Pancreas (tissue), 10 donors: Measurements from ENCODE around the gene RNF224. TPM values are rescaled to one million over a fixed set of nuclear protein-coding genes. Genes with fewer than 3 reads are reported as not detected.

ENCODE experiments used
- ATAC-seq, 4 donors: fragments of 200-7000 bp; cut with Tn5 transposase; one replicate each; pipeline versions ENCODE4 v1.8.0 to v1.9.1; 2020; ENCODE audit warnings: mild to moderate bottlenecking in 4 of 4, moderate library complexity in 4 of 4
- DNase-seq, 6 donors: peaks; one replicate each; pipeline ENCODE4 v3.0.0-alpha.2; 2020
- FAIRE-seq: peaks from 2 replicates; lab custom pipeline; 2012; peaks lifted over from hg19 to GRCh38; lab: Jason Lieb, UNC
- H3K27ac ChIP-seq, 4 donors: fragments of 200-600 bp; sonication (generic); 1 replicate in 3 of 4; 2 replicates in 1 of 4; pipeline versions ENCODE4 v1.5.0 to v1.8.0; 2020
- H3K27me3 ChIP-seq, 4 donors: fragments of 200-600 bp; one replicate each; pipeline ENCODE4 v1.8.0; 2021
- H3K36me3 ChIP-seq, 3 donors: fragments of 200-600 bp; sonication (generic) in 1 of 3; one replicate each; pipeline versions ENCODE4 v1.5.0 to v1.8.0; 2020 to 2021
- H3K4me1 ChIP-seq, 3 donors: fragments of 200-600 bp; one replicate each; pipeline ENCODE4 v1.8.0; 2021
- H3K4me3 ChIP-seq, 4 donors: fragments of 200-600 bp; sonication (generic) in 2 of 4; one replicate each; pipeline versions ENCODE4 v1.5.0 to v1.8.0; 2020 to 2021
- H3K9me3 ChIP-seq, 4 donors: fragments of 200-600 bp; one replicate each; pipeline ENCODE4 v1.8.0; 2021
- WGBS, 2 donors: extraction: QIAGEN DNeasy Blood & Tissue Kit; methylation state at CpG; one replicate each; pipeline ENCODE4 v1.1.7; 2013; 5-methylcytosine and 5-hydroxymethylcytosine counted together
- intact Hi-C, 3 donors: fragments of 100-400 bp; cut with DNase I; formaldehyde crosslinking; loops; one replicate each; pipeline versions ENCODE4 v1.11.1 to v1.14.2; 2022
- polyA plus RNA-seq, 2 donors: library from polyadenylated mRNA; stranded (reverse); fragments of 200-250 nt; gene quantifications; one replicate each; pipeline ENCODE4 v1.2.3, GENCODE V29; 2013
- total RNA-seq, 6 donors: library from RNA; stranded (reverse); fragmentation: NEBNext Ultra II Directional in 4 of 6; extraction: Animal tissue kit (Norgen Biotek cat#: 25700) in 4 of 6; gene quantifications; one replicate each; pipeline versions ENCODE4 v1.2.1 to v1.2.4, GENCODE V29; 2021 to 2023
- TF ChIP-seq, protein P1 (sequence below), 4 donors: fragments of 200-600 bp; sonication (generic) in 3 of 4; IDR thresholded peaks; one replicate each; pipeline versions ENCODE4 v1.5.0 to v1.8.0; 2021; ENCODE audit warnings: antibody characterized with exemption in 4 of 4
- donor health status: healthy with polysubstance abuse.
- donor health status: DM: no; HTN: no; CAD: no; lungs with moderate emphysema.
- donor health status: DM: no; HTN: no; CAD: no.
- donor health status: control.
- donor health status: control.
- donor health status: Bipolar disorder and iron deficiency.
- donor health status: DM: yes; HTN: yes; CAD: no.
- donor health status: DM: no; HTN: no; CAD: no.
- donor health status: DM: no; HTN: no; CAD: no.
- donor health status: DM: yes; HTN: yes; CAD: no.

RNF224 gene
- total and polyA plus RNA-seq, 8 donors = 0.09 to 0.61 (median 0.61) TPM; not detected in 5

GRCh38 chr9:137180491-137180890 is 46.8 kb upstream of the RNF224 start:
- peaks cover 0 to 52% (median 42%) of the 10 kb centered on the region in 3 donors for H3K36me3 ChIP-seq
- 95 to 96% methylated on average over 20 of the region's 20 CpGs for WGBS, 2 donors
- no peak for ATAC-seq
- DNase-seq = no peak
- TF ChIP-seq, protein P1, sequence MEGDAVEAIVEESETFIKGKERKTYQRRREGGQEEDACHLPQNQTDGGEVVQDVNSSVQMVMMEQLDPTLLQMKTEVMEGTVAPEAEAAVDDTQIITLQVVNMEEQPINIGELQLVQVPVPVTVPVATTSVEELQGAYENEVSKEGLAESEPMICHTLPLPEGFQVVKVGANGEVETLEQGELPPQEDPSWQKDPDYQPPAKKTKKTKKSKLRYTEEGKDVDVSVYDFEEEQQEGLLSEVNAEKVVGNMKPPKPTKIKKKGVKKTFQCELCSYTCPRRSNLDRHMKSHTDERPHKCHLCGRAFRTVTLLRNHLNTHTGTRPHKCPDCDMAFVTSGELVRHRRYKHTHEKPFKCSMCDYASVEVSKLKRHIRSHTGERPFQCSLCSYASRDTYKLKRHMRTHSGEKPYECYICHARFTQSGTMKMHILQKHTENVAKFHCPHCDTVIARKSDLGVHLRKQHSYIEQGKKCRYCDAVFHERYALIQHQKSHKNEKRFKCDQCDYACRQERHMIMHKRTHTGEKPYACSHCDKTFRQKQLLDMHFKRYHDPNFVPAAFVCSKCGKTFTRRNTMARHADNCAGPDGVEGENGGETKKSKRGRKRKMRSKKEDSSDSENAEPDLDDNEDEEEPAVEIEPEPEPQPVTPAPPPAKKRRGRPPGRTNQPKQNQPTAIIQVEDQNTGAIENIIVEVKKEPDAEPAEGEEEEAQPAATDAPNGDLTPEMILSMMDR (IDR thresholded peaks at IDR 0.05) = no peak
- no peak overlapping the region for H3K4me3 ChIP-seq
- H3K9me3 ChIP-seq = no peaks in the 10 kb centered on the region
- H3K4me1 ChIP-seq = no peaks in the 10 kb centered on the region
- intact Hi-C loops = no loop called here
- no peak for FAIRE-seq
- H3K27ac ChIP-seq = no peak overlapping the region
- no peaks in the 10 kb centered on the region for H3K27me3 ChIP-seq

DNA sequence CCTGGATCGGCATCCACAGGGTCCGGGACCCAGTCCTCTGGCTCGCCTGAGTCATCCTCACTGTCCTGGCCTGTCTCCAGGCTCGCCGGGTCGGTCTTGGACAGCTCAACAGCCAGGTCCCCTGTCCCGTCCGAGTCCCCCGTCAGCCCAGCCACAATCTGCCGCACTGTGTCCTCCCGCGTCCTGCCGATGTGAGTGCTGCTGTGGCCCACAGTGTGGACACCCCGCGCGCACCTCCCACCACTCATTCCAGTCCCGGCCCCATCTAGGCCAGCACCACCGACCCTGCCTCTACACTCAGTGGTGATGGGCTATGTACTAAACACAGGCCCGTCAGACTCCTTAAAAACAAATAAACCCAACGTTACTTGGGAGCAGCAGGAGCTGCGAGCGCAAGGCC is 45.6 kb upstream of the RNF224 start:
- no peak for FAIRE-seq
- 91 to 96% methylated on average over 20 to 22 of the region's 22 CpGs for WGBS, 2 donors
- H3K27me3 ChIP-seq = no peaks in the 10 kb centered on the region
- no peak for DNase-seq
- no peak overlapping the region for H3K27ac ChIP-seq
- intact Hi-C loops = no loop called here
- no peak overlapping the region for H3K4me3 ChIP-seq
- no peaks in the 10 kb centered on the region for H3K9me3 ChIP-seq
- H3K36me3 ChIP-seq = peaks cover 0 to 52% (median 42%) of the 10 kb centered on the region in 3 donors
- H3K4me1 ChIP-seq = peaks cover 3 to 9% (median 5%) of the 10 kb centered on the region in 3 donors
- no peak for ATAC-seq
- TF ChIP-seq, protein P1 (IDR thresholded peaks at IDR 0.05) = no peak

- FAIRE-seq (no peak), DNase-seq (no peak), ATAC-seq (no peak)
- intact Hi-C loops = no loop called here
- Histone ChIP-seq H3K36me3 (peaks cover 0 to 52% (median 42%) of the 10 kb centered on the region in 3 donors), H3K9me3 (no peaks in the 10 kb centered on the region), H3K27ac (no peak overlapping the region), H3K4me3 (no peak overlapping the region), H3K27me3 (no peaks in the 10 kb centered on the region), H3K4me1 (peaks cover 11 to 20% (median 16%) of the 10 kb centered on the region in 3 donors)
- 88 to 91% methylated on average over 17 of the region's 17 CpGs for WGBS, 2 donors
- TF ChIP-seq, protein P1 (IDR thresholded peaks at IDR 0.05) = no peak
Measured at GRCh38 chr9:137182836-137183235, 44.5 kb upstream of the RNF224 start.

- Histone ChIP-seq H3K4me1 (peaks cover 11 to 20% (median 16%) of the 10 kb centered on the region in 3 donors), H3K4me3 (no peak overlapping the region), H3K27ac (no peak overlapping the region), H3K36me3 (peaks cover 0 to 52% (median 42%) of the 10 kb centered on the region in 3 donors), H3K27me3 (no peaks in the 10 kb centered on the region), H3K9me3 (no peaks in the 10 kb centered on the region)
- intact Hi-C loops = no loop called here
- TF ChIP-seq, protein P1 (IDR thresholded peaks at IDR 0.05) = no peak
- no peak for ATAC-seq
- no peak for DNase-seq
- WGBS, 2 donors = 92 to 96% methylated on average over 27 of the region's 27 CpGs
- FAIRE-seq = no peak
Measured at GRCh38 chr9:137183980-137184595, 43.2 kb upstream of the RNF224 start.
